Activated T-helper 1 cell treated with anti-CD3 and anti-CD28 coated beads, Interleukin-12 subunit alpha, Interleukin-12 subunit beta, Interleukin-2, Interleukin-4 antibody, amounts not matched to agents 30 ng/mL and 10 ng/mL and 1 ng/mL, durations not matched to agents 14 hours and 24 hours and 36 hours (primary cell): Measurements from ENCODE around the gene SKOR1. TPM values are rescaled to one million over a fixed set of nuclear protein-coding genes. Genes with fewer than 3 reads are reported as not detected.
A peak's percentile ranks its signal among the peaks of the same experiment; 100 is the strongest.

Experiments used
- DNase-seq: peaks from one replicate; pipeline ENCODE4 v3.0.0; 2021; ENCODE audit warnings: low spot score
- H3K27ac Mint-ChIP-seq: one replicate; pipeline ENCODE4 v1.8.0; 2021; ENCODE audit warnings: mild to moderate bottlenecking, mixed read lengths
- H3K27me3 Mint-ChIP-seq: one replicate; pipeline ENCODE4 v1.8.0; 2022; ENCODE audit warnings: mild to moderate bottlenecking, moderate library complexity, mixed read lengths; ENCODE audit not compliant: insufficient read depth
- H3K36me3 Mint-ChIP-seq: one replicate; pipeline ENCODE4 v1.8.0; 2021; ENCODE audit warnings: low read depth, mixed read lengths
- H3K4me1 Mint-ChIP-seq: one replicate; pipeline ENCODE4 v1.8.0; 2021; ENCODE audit warnings: low read depth, mixed read lengths
- H3K4me3 Mint-ChIP-seq: one replicate; pipeline ENCODE4 v1.8.0; 2021; ENCODE audit warnings: mild to moderate bottlenecking, moderate library complexity, mixed read lengths
- H3K9me3 Mint-ChIP-seq: one replicate; pipeline ENCODE4 v1.8.0; 2021; ENCODE audit warnings: mixed read lengths
- intact Hi-C: fragments of 100-400 bp; cut with micrococcal nuclease; formaldehyde crosslinking; loops from one replicate; pipeline ENCODE4 v1.15.1; 2024
- total RNA-seq: library from RNA; stranded (reverse); gene quantifications from 2 replicates; pipeline ENCODE4 v1.2.3, GENCODE V29; 2022

The SKOR1 gene
- total RNA-seq, 1 donor from 2014 or later: 0.21 TPM

DNA sequence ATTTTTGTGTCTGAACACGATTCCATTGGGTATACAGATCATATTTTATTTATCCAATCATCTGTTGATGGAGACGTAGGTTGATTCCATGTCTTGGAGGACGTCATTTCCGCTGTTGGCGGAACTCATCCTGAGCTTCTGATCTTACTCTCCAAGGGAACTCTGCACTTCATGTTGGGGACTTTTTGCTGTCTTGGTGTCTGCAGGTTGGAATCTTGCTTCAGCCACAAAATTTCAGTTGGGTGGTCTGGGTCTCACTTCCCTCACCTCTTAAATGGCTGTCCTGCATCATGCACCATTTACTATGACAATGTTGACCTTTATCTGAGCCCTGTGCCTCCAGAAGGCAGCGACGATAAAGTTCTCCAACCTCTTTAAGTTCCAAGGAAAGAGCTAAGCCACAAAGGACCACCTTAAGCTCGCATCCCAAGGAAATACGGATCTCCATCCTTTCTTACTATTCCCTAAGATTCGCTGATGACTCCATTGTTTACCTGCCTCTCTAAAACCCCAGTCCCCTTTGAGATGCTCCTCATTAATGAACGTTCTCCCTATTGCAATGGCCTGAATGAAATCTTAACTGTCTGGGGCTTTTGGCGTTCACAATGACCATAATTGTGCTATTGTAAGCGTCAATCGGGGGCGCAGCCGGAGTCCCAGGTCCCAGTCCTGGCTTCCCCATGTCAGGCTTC, 37.6 kb downstream of the SKOR1 start:
- H3K4me3 Mint-ChIP-seq: peak overlapping the region; percentile 26
- intact Hi-C loops: loop anchor here (1.0 to 10.0 kb wide), 4 partner anchors 102 to 348 kb away; partner anchors contain the start of gene PIAS1
- peaks cover 6% of the 10 kb centered on the region for H3K4me1 Mint-ChIP-seq
- peaks cover 26% of the 10 kb centered on the region for H3K27me3 Mint-ChIP-seq
- no peaks in the 10 kb centered on the region for H3K9me3 Mint-ChIP-seq
- no peak overlapping the region for H3K27ac Mint-ChIP-seq
- no peak for DNase-seq
- H3K36me3 Mint-ChIP-seq: no peaks in the 10 kb centered on the region

DNA sequence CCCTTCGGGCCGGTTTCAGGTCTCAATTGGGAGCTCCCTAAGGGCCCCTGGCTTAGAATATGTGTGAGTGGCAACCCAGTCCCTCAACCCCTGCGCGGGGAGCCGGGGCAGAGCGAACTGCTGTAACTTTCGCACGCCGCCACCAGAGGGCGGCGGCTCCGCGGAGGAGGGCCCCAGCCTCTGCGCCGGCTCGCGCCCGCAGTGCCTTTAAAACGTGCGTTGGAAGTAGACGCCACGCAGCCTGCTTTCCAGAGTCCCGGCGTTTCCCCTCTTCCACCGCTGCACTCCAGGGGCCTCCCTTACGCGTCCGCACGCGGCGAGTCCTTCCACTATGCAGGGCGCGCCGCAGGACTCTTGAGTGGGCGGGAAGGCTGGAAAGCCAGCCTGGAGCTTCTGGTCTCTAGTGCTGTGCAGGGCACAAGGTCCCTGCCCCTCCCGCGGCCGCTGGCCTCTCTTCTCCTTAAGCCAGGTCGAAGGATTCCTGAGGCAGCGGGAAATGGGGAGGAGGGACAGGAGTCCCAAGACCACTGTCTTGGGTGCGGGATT, 38.2 kb downstream of the SKOR1 start:
- peaks cover 26% of the 10 kb centered on the region for H3K27me3 Mint-ChIP-seq
- intact Hi-C loops: loop anchor here (1.0 to 10.0 kb wide), 4 partner anchors 101 to 347 kb away; partner anchors contain the start of gene PIAS1
- H3K4me1 Mint-ChIP-seq: peaks cover 6% of the 10 kb centered on the region
- DNase-seq: peak; percentile 56
- H3K9me3 Mint-ChIP-seq: no peaks in the 10 kb centered on the region
- peak overlapping the region; percentile 65 for H3K4me3 Mint-ChIP-seq
- H3K36me3 Mint-ChIP-seq: no peaks in the 10 kb centered on the region
- H3K27ac Mint-ChIP-seq: no peak overlapping the region

DNA sequence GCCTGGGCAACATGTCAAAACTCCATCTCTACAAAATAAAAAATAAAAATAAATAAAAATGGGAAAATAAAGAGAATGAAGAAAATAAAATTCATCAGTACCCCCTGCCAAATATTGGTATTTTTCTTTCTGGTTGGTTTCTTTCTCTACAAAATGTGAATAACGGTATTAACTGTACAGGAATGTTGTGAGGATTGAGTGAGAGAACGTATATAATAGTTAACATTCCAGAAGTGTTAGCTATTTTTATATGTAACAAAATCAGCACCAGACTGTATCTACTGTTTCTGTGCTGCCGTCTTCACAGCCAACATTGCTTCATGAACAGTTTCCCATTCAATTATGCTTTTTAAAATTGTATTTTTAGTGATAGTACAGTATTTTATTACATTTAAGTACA, 40.0 kb downstream of the SKOR1 start:
- DNase-seq: no peak
- H3K4me3 Mint-ChIP-seq: no peak overlapping the region
- intact Hi-C loops: loop anchor here (10.0 kb wide), 1 partner anchor 99 kb away; no protein-coding TSS in a partner anchor
- H3K27me3 Mint-ChIP-seq: peaks cover 26% of the 10 kb centered on the region
- no peak overlapping the region for H3K27ac Mint-ChIP-seq
- peaks cover 6% of the 10 kb centered on the region for H3K4me1 Mint-ChIP-seq
- peaks cover 11% of the 10 kb centered on the region for H3K9me3 Mint-ChIP-seq
- no peaks in the 10 kb centered on the region for H3K36me3 Mint-ChIP-seq

DNA sequence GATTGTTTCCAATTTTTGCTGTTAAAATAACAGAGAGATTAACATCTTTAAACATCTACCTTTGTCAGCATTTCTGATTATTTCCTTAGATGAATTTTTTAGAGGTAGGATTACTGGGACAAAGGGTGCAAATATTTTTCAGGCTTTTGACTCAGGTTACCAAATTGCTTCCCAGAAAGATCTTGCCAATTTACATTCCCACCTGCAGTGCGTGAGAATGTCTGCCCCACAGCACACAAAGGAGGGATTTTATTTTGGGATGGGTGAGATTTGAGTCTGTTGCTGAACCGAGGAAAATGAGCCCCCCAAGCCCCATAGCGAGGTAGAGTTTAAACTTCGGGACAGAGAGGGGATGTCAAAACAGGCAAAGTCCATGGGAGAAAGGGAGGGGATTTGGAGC, 40.5 kb downstream of the SKOR1 start:
- intact Hi-C loops: loop anchor here (10.0 kb wide), 1 partner anchor 99 kb away; no protein-coding TSS in a partner anchor
- no peaks in the 10 kb centered on the region for H3K36me3 Mint-ChIP-seq

DNA sequence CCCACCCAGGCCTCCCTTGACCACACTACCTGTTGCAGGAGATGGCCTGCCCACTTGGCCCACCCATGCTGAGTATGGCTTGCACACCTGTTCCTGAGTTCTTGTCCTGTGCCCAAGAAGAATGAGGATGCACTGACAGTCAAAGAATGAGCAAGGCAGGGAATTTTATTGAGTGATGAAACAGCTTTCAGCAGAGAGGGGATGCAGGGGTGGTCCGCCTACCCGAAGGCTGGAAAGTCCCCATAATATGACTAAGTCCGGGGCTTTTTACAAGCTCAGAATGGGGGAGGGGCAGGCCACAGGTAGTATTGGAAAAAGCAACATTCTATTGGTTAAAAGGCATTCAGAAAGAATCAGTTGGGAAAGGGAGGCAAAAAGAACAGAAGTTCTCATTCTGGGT, 44.4 kb downstream of the SKOR1 start:
- no peak overlapping the region for H3K27ac Mint-ChIP-seq
- peaks cover 11% of the 10 kb centered on the region for H3K9me3 Mint-ChIP-seq
- no peaks in the 10 kb centered on the region for H3K36me3 Mint-ChIP-seq
- no peak overlapping the region for H3K4me3 Mint-ChIP-seq
- peaks cover 23% of the 10 kb centered on the region for H3K27me3 Mint-ChIP-seq
- no peak for DNase-seq
- no peaks in the 10 kb centered on the region for H3K4me1 Mint-ChIP-seq
- intact Hi-C loops: loop anchor here (10.0 kb wide), 1 partner anchor 95 kb away; no protein-coding TSS in a partner anchor

More for the DNA sequence above, 40.5 kb downstream of the SKOR1 start:
- no peak overlapping the region for H3K4me3 Mint-ChIP-seq
- peaks cover 6% of the 10 kb centered on the region for H3K4me1 Mint-ChIP-seq
- H3K27me3 Mint-ChIP-seq: peaks cover 26% of the 10 kb centered on the region
- DNase-seq: no peak
- H3K27ac Mint-ChIP-seq: no peak overlapping the region
- peaks cover 11% of the 10 kb centered on the region for H3K9me3 Mint-ChIP-seq

DNA sequence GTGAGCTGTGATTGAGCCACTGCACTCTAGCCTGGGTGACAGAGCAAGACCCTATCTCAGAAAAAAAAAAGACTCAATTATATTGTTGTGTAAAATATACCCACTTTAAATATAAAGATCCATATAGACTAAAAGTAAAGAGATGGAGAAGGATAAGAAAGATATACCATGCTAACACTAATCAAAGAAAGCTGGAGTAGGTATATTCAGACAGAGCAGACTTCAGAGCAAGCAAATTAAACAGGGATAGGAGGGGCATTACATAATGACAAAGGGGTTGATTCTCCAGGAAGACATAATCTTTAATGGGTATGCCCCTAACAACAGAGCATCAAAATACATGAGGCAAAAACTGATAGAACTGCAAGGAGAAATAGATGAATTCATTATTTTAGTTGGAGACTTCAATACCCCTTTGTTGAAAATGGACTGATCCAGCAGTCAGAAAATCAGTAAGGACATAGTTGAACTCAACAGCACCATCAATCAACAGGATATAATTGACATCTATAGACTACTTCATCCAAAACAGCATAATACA, 45.6 kb downstream of the SKOR1 start:
- H3K4me1 Mint-ChIP-seq: no peaks in the 10 kb centered on the region
- peaks cover 19% of the 10 kb centered on the region for H3K27me3 Mint-ChIP-seq
- peaks cover 11% of the 10 kb centered on the region for H3K9me3 Mint-ChIP-seq
- intact Hi-C loops: no loop called here
- H3K36me3 Mint-ChIP-seq: no peaks in the 10 kb centered on the region
- H3K27ac Mint-ChIP-seq: no peak overlapping the region
- no peak for DNase-seq
- no peak overlapping the region for H3K4me3 Mint-ChIP-seq

DNA sequence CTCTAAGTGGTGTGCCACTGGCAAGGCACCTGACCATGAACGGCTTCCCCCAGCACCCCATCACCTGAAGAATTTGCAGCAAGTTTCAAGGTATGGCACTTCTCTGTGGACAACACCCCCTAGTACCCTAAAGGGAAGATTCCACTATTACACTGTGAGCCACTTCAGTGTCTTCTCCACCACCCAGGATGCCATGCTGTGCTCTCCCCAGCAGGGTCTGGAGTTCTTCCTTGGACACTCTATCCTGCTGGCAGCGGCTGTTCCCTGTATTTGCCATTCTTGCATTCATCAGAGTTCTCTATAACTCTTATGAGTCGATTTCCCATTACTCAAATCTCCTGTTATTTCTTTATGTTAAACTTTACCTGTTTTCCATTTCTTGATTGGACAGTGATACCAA, 48.5 kb downstream of the SKOR1 start:
- Mint-ChIP-seq H3K4me3 (no peak overlapping the region), H3K9me3 (peaks cover 11% of the 10 kb centered on the region), H3K36me3 (no peaks in the 10 kb centered on the region), H3K27me3 (peaks cover 22% of the 10 kb centered on the region), H3K4me1 (no peaks in the 10 kb centered on the region), H3K27ac (no peak overlapping the region)
- DNase-seq: no peak
- intact Hi-C loops: no loop called here

DNA sequence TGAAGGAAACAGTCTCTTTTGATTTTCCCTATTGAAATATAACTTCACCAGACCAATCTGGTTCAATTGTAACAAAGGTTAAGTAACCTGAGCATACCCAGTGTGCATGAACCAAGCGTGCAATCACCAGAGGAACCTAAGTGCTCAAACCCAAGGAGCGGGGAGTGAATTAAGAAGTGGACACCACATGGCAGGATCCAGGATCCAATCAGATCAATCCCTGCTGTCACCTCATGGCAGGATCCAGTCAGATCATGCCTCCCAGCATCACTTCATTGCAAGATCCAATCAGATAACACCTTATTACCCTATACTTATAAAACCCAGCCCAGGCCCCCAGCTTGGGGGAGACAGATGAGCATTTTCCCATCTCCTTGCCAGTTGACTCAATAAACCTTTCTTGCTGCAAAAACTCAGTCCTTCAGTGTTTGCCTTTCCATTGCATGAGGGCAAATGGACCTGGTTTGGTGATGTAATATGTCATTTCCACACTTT, 53.5 kb downstream of the SKOR1 start:
- Mint-ChIP-seq H3K4me1 (peaks cover 8% of the 10 kb centered on the region), H3K27me3 (peaks cover 23% of the 10 kb centered on the region), H3K27ac (no peak overlapping the region), H3K9me3 (no peaks in the 10 kb centered on the region), H3K36me3 (no peaks in the 10 kb centered on the region), H3K4me3 (no peak overlapping the region)
- intact Hi-C loops: no loop called here
- DNase-seq: no peak

DNA sequence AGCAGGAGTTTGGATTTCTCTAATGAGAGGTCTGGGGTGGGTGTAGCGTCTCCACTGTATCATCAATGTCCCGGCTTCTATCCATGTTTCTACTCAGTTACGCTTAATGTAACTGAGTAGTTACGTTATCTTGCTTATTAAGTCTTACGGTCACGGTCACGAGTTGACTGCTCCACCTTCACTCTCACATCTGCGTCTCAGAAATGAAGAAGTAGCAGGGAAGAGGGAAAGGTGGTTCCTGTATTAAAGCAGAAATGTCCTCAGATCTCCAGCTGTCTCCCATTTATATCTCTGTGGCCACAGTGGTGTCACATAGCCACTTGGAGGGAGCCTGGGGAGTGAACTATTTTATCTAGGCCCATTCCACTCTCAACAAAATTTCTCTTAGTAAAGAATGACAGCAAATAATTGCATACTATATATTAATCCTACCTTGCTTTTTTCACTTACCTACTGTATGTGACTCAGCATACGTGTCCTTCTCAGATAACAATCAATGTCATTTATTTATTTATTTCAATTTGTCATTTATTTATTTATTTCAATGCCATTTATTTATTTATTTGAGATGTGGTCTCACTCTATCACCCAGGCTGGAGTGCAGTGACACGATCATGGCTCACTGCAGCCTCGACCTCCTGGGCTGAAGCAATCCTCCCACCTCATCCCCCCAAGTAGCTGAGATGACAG, 54.3 kb downstream of the SKOR1 start:
- Mint-ChIP-seq H3K9me3 (no peaks in the 10 kb centered on the region), H3K4me1 (peaks cover 8% of the 10 kb centered on the region), H3K36me3 (no peaks in the 10 kb centered on the region), H3K27ac (no peak overlapping the region), H3K4me3 (no peak overlapping the region), H3K27me3 (peaks cover 15% of the 10 kb centered on the region)
- DNase-seq: no peak
- intact Hi-C loops: no loop called here

DNA sequence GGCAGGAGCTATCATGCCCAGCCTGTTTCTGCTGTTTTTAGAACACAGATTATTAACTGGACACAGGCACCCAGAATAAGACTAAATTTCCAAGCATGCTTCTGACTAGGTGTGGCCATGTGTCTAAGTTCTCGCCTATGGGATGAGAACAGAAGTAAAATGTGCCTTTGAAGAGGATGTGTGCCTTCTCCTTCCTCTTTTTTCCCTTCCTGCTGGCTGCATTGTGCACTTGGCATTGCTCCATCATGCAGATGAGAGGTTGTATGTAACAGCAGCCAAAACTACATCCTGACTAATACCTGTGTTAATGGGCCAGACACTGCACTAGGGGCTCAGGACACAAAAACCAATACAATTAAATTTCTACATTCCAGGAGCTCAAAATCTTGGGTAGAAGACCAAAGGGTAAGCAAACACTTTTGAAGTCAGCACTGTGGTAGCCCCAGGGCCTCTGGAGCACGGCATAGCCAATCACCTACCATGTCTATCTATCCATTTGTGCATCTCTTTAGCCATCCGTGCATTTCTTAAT, 55.4 kb downstream of the SKOR1 start:
- Mint-ChIP-seq H3K4me3 (no peak overlapping the region), H3K4me1 (peaks cover 8% of the 10 kb centered on the region), H3K9me3 (no peaks in the 10 kb centered on the region), H3K27ac (no peak overlapping the region), H3K36me3 (no peaks in the 10 kb centered on the region), H3K27me3 (peaks cover 14% of the 10 kb centered on the region)
- DNase-seq: no peak
- intact Hi-C loops: no loop called here

DNA sequence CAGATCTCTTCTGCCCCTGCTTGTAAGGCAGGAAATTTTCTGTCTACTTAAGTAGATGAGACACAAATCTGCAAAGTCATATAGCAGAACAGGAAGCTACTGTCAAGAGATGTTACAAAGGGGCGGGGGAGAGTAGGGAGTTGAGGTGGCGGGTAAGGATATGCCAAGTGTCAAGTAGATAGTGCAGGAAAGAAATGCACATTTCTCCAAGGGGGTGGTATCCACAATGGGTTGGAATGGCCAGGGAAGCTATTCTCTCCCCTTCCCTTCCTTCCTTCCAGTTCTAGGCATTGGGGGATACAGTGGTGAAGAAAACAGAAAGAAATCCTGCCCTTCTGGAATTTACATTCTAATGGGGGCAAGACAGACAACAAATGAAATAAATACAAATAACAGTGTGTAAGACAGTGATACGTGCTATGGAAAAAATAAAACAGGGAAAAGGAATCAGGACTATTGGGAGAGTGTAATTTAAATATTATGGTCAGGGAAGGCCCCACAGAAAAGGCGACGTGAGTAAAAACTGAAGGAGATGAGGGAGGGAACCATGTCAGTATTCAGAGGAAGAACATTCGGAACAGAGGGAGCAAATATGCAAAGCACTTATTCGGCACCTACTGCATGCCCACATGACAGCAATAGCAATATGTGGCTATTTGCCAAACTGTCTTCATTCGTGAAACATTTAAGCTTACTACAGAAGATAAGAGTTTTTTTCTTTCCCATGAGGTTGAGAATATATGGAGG, 57.4 kb downstream of the SKOR1 start:
- peak overlapping the region; percentile 15 for H3K4me3 Mint-ChIP-seq
- no peaks in the 10 kb centered on the region for H3K9me3 Mint-ChIP-seq
- intact Hi-C loops: no loop called here
- no peak for DNase-seq
- H3K4me1 Mint-ChIP-seq: peaks cover 8% of the 10 kb centered on the region
- H3K27ac Mint-ChIP-seq: no peak overlapping the region
- peaks cover 12% of the 10 kb centered on the region for H3K27me3 Mint-ChIP-seq
- H3K36me3 Mint-ChIP-seq: no peaks in the 10 kb centered on the region

DNA sequence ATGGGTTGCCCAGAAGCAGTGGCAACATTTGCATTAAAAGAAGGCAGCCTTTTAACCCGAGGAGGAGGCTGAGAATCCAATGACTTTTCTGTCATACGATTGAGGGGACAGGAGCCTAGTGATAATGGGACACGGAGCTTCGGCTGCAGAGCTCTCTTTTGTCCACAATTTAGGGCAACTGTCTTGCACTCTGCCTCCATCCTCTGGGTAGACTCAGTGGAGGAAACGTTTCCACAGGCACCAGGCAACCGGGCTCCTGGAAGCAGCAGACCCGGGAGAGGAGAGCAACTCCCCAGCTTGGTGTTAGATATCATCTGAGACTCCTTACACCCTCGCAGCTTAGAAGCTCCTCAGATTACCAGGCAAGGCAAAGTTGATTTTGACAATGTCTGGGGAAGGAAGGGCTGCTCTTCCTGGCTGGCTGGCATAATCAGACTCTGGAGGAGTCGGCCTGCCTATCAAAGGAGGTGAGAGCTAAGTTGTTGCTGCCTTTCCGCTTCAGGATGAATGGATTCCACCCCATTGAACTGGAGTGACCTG, 58.0 kb downstream of the SKOR1 start:
- H3K27me3 Mint-ChIP-seq: peaks cover 12% of the 10 kb centered on the region
- H3K27ac Mint-ChIP-seq: no peak overlapping the region
- no peak overlapping the region for H3K4me3 Mint-ChIP-seq
- H3K4me1 Mint-ChIP-seq: peaks cover 8% of the 10 kb centered on the region
- no peak for DNase-seq
- intact Hi-C loops: no loop called here
- H3K36me3 Mint-ChIP-seq: no peaks in the 10 kb centered on the region
- no peaks in the 10 kb centered on the region for H3K9me3 Mint-ChIP-seq
